ENCODE data around the gene CYP2W1. TPM values are rescaled to one million over a fixed set of nuclear protein-coding genes. Genes with fewer than 3 reads are reported as not detected.

The CYP2W1 gene
- total RNA-seq, 6 experiments from 2014 or later = 0.15 to 0.25 TPM; not detected in 4

DNA sequence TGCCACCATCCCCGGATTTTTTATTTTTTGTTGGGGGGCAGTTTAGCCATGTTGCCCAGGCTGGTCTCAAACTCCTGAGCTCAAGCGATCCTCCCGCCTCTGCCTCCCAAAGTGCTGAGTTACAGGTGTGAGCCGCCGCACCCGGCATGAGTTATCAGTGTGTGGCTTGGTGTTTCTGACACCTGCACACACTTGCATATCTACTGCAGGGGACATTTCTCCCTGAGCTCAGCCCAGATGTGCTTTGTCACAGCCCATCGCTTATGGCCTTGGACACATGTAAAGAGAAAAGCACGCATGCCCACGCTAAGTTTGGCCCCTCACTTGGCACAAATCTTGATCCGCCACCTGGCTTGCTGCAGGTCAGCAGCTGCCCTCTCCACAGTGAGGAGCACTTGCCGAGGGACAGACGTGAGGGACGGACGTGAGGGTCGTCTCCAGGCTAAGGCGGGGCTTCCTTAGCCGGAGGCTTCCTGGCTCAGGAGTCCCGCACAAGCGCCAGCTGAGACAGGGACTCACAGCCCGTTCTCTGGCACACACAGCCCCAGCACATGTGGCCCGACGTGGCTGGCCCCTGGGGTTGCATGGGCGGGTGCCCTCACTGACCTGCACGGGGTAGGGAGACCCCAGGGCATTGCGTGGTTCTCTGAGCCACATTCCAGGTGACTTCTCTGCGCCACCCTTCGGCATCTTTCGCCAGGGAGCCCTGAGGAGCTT lies 11.8 kb downstream of the CYP2W1 start:
- DNase-seq = no peak
- TF ChIP-seq CTCF (IDR thresholded peaks at IDR 0.05) = no peak
- H3K27me3 Mint-ChIP-seq (ENCODE audit: insufficient read depth) = peaks cover 6% of the 10 kb centered on the region; the same call in 1 of the 2 replicates
- no peaks in the 10 kb centered on the region for H3K4me1 Mint-ChIP-seq (ENCODE audit: low read depth)
- H3K9me3 Mint-ChIP-seq = no peaks in the 10 kb centered on the region
- no peak overlapping the region for H3K4me3 Mint-ChIP-seq
- H3K36me3 Mint-ChIP-seq (ENCODE audit: low read depth) = no peaks in the 10 kb centered on the region
- no peak overlapping the region for H3K27ac Mint-ChIP-seq

- no peaks in the 10 kb centered on the region for H3K9me3 Mint-ChIP-seq
- H3K4me3 Mint-ChIP-seq = no peak overlapping the region
- TF ChIP-seq CTCF (IDR thresholded peaks at IDR 0.05) = no peak; the same call in 1 of the 2 replicates
- H3K27me3 Mint-ChIP-seq (ENCODE audit: insufficient read depth) = peaks cover 6% of the 10 kb centered on the region; the same call in 1 of the 2 replicates
- H3K27ac Mint-ChIP-seq = no peak overlapping the region
- H3K4me1 Mint-ChIP-seq (ENCODE audit: low read depth) = no peaks in the 10 kb centered on the region
- DNase-seq = no peak
- H3K36me3 Mint-ChIP-seq (ENCODE audit: low read depth) = no peaks in the 10 kb centered on the region
These were observed 12.6 kb downstream of the CYP2W1 start for GRCh38 chr7:995571-995970.

DNA sequence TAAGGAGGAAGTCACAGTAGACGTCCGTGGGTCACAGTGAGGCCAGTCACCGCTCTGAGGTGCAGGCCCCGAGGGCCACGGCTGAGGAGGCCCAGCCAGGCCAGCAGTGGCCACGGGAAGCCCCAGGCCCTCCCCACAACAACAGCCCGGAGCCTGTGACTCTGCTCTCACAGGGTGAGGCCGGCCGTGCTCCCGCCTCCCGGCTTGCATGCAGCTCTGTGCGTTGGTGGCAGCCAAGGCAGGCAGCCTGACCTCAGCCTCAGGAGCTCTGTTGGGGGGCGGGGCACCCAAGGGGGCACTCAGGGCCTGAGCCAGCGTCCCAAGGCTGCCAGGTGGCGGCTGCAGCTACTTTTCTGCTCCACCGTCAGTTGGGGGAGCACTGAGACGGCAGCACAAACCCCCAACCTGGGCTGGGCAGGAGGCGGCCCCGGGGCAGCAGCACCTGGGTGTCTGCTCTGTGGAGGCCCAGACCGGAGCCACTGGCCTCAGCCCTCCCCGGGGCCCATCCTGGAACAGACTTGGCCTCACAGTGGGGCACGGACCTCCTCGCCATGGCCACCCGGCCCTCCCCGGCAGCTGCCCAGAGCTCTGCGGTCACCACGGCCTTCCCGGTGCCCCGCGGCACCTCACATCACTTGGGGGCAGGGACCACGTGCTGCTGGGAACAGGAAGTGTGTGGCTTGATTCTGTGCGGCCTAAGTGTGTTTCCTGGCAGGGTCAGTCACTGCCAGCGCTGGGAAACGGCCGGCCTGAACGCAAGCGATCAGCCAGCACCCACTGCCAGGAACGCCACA lies 13.3 kb downstream of the CYP2W1 start:
- Mint-ChIP-seq H3K27ac (no peak overlapping the region), H3K36me3 (ENCODE audit: low read depth) (no peaks in the 10 kb centered on the region), H3K4me1 (ENCODE audit: low read depth) (no peaks in the 10 kb centered on the region), H3K27me3 (ENCODE audit: insufficient read depth) (peaks cover 6% of the 10 kb centered on the region; the same call in 1 of the 2 replicates), H3K4me3 (no peak overlapping the region), H3K9me3 (no peaks in the 10 kb centered on the region)
- TF ChIP-seq CTCF (IDR thresholded peaks at IDR 0.05) = no peak
- DNase-seq = no peak

- peaks cover 6% of the 10 kb centered on the region; the same call in 1 of the 2 replicates for H3K27me3 Mint-ChIP-seq (ENCODE audit: insufficient read depth)
- H3K9me3 Mint-ChIP-seq = no peaks in the 10 kb centered on the region
- no peak for DNase-seq
- no peak overlapping the region for H3K27ac Mint-ChIP-seq
- H3K36me3 Mint-ChIP-seq (ENCODE audit: low read depth) = no peaks in the 10 kb centered on the region
- TF ChIP-seq CTCF (IDR thresholded peaks at IDR 0.05) = peak; percentile 27
- no peak overlapping the region for H3K4me3 Mint-ChIP-seq
- H3K4me1 Mint-ChIP-seq (ENCODE audit: low read depth) = no peaks in the 10 kb centered on the region
These were observed 14.7 kb downstream of the CYP2W1 start for GRCh38 chr7:997404-998395.
